Liver (tissue), 3 donors: ENCODE data around the gene SHISA4.

Experiments used
- ATF3 ChIP-seq: IDR thresholded peaks from 2 replicates; pipeline ENCODE4 v1.6.1; 2016; ENCODE audit warnings: antibody characterized with exemption
- CTCF ChIP-seq: fragments of 150-350 bp; IDR thresholded peaks from 2 replicates; pipeline ENCODE4 v1.5.1; 2017; ENCODE audit warnings: improper control_type of control experiment, low read depth, low read length; ENCODE audit not compliant: missing input control
- HNF4A ChIP-seq, 2 donors: conservative IDR thresholded peaks; 2 replicates each; pipeline ENCODE4 v1.6.1; 2016; ENCODE audit warnings: antibody characterized with exemption in 2 of 2, mild to moderate bottlenecking in 2 of 2
- MAX ChIP-seq: IDR thresholded peaks from 2 replicates; pipeline ENCODE4 v1.6.1; 2016; ENCODE audit warnings: antibody characterized with exemption
- REST ChIP-seq: IDR thresholded peaks from 2 replicates; pipeline ENCODE4 v1.6.1; 2016; ENCODE audit warnings: antibody characterized with exemption, mild to moderate bottlenecking
- SP1 ChIP-seq: IDR thresholded peaks from 2 replicates; pipeline ENCODE4 v1.6.1; 2018; ENCODE audit warnings: antibody characterized with exemption, mild to moderate bottlenecking
- TAF1 ChIP-seq: conservative IDR thresholded peaks from 2 replicates; pipeline ENCODE4 v1.6.1; 2016; ENCODE audit warnings: antibody characterized with exemption, mild to moderate bottlenecking
- YY1 ChIP-seq: IDR thresholded peaks from 2 replicates; pipeline ENCODE4 v1.6.1; 2016; ENCODE audit warnings: antibody characterized with exemption, mild to moderate bottlenecking
- donor health status: healthy.
- donor health status: healthy.

- TF ChIP-seq CTCF (no peak), HNF4A (conservative IDR thresholded peaks at IDR 0.05) (no peak), ATF3 (no peak), MAX (no peak), REST (no peak), TAF1 (no peak), YY1 (no peak), SP1 (no peak)
Measured at GRCh38 chr1:201918343-201918742, 29.6 kb downstream of the SHISA4 start.
